Measurements from ENCODE around the gene SCAP. TPM values are rescaled to one million over a fixed set of nuclear protein-coding genes. Genes with fewer than 3 reads are reported as not detected.

Gene SCAP
- total and polyA plus RNA-seq, 10 donors, result 17.8 to 116 (median 91.9) TPM

DNA sequence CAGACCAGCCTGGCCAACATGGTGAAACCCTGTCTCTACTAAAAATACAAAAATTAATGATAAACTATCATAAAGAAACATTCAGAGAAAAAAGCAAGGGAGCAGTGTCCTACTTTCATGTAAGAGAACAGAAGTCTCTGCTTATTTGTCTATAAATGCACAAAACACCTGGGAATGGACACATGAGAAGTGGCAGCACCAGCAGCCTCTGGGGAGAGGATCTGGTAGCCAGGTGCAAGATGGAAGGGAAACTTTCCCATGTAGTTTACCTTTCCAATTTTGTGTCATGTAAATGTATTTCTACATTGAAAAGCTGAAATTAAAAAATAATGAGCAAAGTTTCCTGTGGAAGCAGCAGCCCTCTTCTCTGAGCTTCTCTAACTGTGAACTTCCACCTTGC lies 18.8 kb downstream of the SCAP start:
- no peak for DNase-seq
- H3K9me3 ChIP-seq, result peaks cover 0 to 20% (median 16%) of the 10 kb centered on the region in 8 donors
- H3K4me3 ChIP-seq, result no peak overlapping the region
- intact Hi-C loops (cut with DNase I; ENCODE audit: low total_unique reads), result no loop called here
- no peak overlapping the region for H3K27ac ChIP-seq
- peaks cover 0 to 45% (median 12%) of the 10 kb centered on the region in 6 donors for H3K4me1 ChIP-seq
- peaks cover 0 to 14% (median 0%) of the 10 kb centered on the region in 6 donors for H3K36me3 ChIP-seq
- no peaks in the 10 kb centered on the region for H3K27me3 ChIP-seq (replicated peaks in 1 of 7)
- TF ChIP-seq, protein P1, sequence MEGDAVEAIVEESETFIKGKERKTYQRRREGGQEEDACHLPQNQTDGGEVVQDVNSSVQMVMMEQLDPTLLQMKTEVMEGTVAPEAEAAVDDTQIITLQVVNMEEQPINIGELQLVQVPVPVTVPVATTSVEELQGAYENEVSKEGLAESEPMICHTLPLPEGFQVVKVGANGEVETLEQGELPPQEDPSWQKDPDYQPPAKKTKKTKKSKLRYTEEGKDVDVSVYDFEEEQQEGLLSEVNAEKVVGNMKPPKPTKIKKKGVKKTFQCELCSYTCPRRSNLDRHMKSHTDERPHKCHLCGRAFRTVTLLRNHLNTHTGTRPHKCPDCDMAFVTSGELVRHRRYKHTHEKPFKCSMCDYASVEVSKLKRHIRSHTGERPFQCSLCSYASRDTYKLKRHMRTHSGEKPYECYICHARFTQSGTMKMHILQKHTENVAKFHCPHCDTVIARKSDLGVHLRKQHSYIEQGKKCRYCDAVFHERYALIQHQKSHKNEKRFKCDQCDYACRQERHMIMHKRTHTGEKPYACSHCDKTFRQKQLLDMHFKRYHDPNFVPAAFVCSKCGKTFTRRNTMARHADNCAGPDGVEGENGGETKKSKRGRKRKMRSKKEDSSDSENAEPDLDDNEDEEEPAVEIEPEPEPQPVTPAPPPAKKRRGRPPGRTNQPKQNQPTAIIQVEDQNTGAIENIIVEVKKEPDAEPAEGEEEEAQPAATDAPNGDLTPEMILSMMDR (IDR thresholded peaks at IDR 0.05 in 8 of 11, conservative IDR thresholded peaks at IDR 0.05 in 3 of 11), result no peak

DNA sequence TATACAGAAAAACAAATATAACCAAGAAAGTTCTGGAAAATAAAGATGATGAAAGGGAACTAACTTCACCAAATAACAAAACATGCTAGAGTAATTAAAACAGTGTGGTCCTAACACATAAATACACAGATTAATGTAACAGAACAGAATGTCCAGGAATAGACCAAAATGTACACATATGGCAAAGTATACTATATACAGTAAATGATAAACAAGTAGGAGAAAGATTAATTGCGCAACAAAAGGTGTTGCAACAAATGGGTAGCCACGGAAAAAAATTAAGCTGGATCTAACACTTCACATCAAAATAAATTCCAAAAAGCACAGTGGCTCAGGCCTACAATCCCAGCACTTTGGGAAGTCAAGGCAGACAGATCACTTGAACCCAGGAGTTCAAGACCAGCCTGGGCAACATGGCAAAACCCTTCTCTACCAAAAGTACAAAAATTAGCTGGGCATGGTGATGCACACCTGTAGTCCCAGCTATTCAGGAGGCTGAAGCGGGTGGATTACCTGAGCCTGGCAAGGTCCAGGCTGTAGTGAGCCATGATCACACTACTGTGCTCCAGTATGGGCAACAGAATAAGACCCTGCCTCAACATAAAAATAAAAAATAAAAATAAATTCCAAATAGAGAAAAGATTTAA lies 19.8 kb downstream of the SCAP start:
- intact Hi-C loops (cut with DNase I; ENCODE audit: low total_unique reads), result no loop called here
- Histone ChIP-seq H3K9me3 (peaks cover 0 to 20% (median 16%) of the 10 kb centered on the region in 8 donors), H3K36me3 (peaks cover 0 to 13% (median 0%) of the 10 kb centered on the region in 6 donors), H3K4me3 (no peak overlapping the region), H3K4me1 (peaks cover 0 to 46% (median 12%) of the 10 kb centered on the region in 6 donors), H3K27me3 (replicated peaks in 1 of 7) (no peaks in the 10 kb centered on the region), H3K27ac (no peak overlapping the region)
- WGBS, 5 donors, result 66 to 91% (median 78%) methylated on average over 3 of the region's 3 CpGs
- no peak for DNase-seq
- TF ChIP-seq POLR2A (IDR thresholded peaks at IDR 0.05), result no peak
- TF ChIP-seq, protein P1 (IDR thresholded peaks at IDR 0.05 in 8 of 11, conservative IDR thresholded peaks at IDR 0.05 in 3 of 11), result no peak
- TF ChIP-seq POLR2AphosphoS5 (IDR thresholded peaks at IDR 0.05), result no peak

DNA sequence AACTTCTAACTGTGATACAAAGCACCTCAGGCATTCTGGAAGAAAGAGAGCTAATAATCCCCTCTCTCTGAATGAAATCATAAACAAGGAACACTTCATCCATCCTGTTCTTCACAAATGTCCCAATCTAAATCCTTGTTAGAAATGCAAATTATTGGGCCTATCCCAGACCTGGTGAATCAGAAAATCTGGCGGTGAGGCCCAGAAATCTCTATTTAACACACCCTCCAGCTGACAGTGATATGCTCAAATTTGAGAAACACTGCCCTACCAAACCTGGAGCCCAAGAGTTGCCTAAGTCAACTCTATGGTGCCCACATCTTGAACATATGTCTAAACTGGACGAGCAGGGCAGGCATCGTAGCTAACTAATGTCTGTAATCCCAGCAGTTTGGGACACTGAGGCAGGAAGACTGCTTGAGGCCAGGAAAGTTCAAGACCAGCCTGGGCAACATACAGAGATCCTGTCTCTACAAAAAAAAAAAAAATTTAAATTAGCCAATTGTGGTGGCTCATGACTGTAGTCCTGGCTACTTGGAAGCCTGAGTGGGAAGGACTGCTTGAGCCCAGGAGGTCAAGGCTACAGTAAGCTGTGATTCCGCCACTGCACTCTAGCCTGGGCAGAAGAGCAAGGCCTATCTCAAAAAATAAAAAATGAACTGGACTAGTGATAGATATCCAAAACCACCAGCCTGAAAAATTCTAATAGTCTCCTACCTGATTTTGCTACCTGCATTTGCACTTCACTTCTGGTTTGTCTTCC lies 23.1 kb downstream of the SCAP start:
- Histone ChIP-seq H3K4me1 (peaks cover 0 to 46% (median 12%) of the 10 kb centered on the region in 6 donors), H3K27ac (no peak overlapping the region), H3K4me3 (no peak overlapping the region), H3K27me3 (replicated peaks in 1 of 7) (no peaks in the 10 kb centered on the region), H3K36me3 (no peaks in the 10 kb centered on the region), H3K9me3 (no peaks in the 10 kb centered on the region)
- intact Hi-C loops (cut with DNase I; ENCODE audit: low total_unique reads), result no loop called here
- TF ChIP-seq POLR2A (IDR thresholded peaks at IDR 0.05) (no peak), POLR2AphosphoS5 (IDR thresholded peaks at IDR 0.05) (no peak)
- TF ChIP-seq, protein P1 (IDR thresholded peaks at IDR 0.05 in 8 of 11, conservative IDR thresholded peaks at IDR 0.05 in 3 of 11), result no peak
- 65 to 95% (median 89%) methylated on average over 4 of the region's 4 CpGs for WGBS, 5 donors
- no peak for DNase-seq

DNA sequence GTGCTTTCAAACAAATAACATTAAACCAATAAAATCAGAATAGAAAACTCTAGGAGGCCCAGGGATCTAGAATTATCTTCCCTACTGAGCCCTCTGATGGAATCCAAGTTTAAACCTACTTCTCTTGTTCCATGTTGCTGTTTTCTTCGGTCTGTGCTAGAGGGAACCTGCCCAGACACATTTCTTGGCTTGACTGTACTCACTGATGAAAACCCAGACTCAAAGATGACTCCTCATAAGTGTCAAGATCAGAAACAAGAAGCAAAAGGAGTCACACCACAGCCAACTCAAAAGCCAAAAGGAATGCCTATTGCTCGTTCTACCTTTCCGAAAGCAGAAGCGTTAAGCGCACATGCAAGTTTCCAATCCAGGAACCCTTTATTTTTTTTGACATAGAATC lies 31.6 kb downstream of the SCAP start:
- Histone ChIP-seq H3K4me1 (peaks cover 3 to 26% (median 14%) of the 10 kb centered on the region in 6 donors), H3K27me3 (replicated peaks in 1 of 7) (no peaks in the 10 kb centered on the region), H3K9me3 (no peaks in the 10 kb centered on the region), H3K27ac (peak overlapping the region in 3 of 8 donors; percentile 22 to 69 (median 26)), H3K4me3 (no peak overlapping the region), H3K36me3 (peaks cover 0 to 38% (median 28%) of the 10 kb centered on the region in 6 donors)
- WGBS, 5 donors, result 91 to 97% (median 95%) methylated on average over 5 of the region's 5 CpGs
- TF ChIP-seq POLR2AphosphoS5 (IDR thresholded peaks at IDR 0.05), result no peak
- TF ChIP-seq POLR2A (IDR thresholded peaks at IDR 0.05), result no peak
- TF ChIP-seq, protein P1 (IDR thresholded peaks at IDR 0.05 in 8 of 11, conservative IDR thresholded peaks at IDR 0.05 in 3 of 11), result no peak
- DNase-seq, result no peak
- intact Hi-C loops (cut with DNase I; ENCODE audit: low total_unique reads), result no loop called here

Data from spleen (tissue), 11 donors.